IPS DF 6.9 (cell line): ENCODE measurements around the gene SLC39A11.

Source experiments
- DNase-seq: peaks from one replicate; pipeline ENCODE4 v3.0.0-alpha.2; 2013; ENCODE audit warnings: low read depth, low spot score
- H3K27ac ChIP-seq: one replicate; pipeline ENCODE4 v1.5.1; 2013; ENCODE audit warnings: low read length, control low read depth
- H3K27me3 ChIP-seq: 2 replicates; pipeline ENCODE4 v1.6.1; 2013; ENCODE audit warnings: mild to moderate bottlenecking, low read length; ENCODE audit not compliant: control insufficient read depth, insufficient read depth
- H3K36me3 ChIP-seq: 2 replicates; pipeline ENCODE4 v1.6.1; 2013; ENCODE audit warnings: low read length; ENCODE audit not compliant: control insufficient read depth, insufficient read depth
- H3K4me1 ChIP-seq: 2 replicates; pipeline ENCODE4 v1.6.1; 2013; ENCODE audit warnings: low read length; ENCODE audit not compliant: control insufficient read depth, insufficient read depth
- H3K4me3 ChIP-seq: 2 replicates; pipeline ENCODE4 v1.5.1; 2013; ENCODE audit warnings: mild to moderate bottlenecking, low read length
- H3K9me3 ChIP-seq: 2 replicates; pipeline ENCODE4 v1.6.1; 2013; ENCODE audit warnings: low read length, inconsistent platforms; ENCODE audit not compliant: control insufficient read depth, insufficient read depth
- WGBS: extraction: QIAGEN DNeasy Blood & Tissue Kit; methylation state at CpG from one replicate; pipeline ENCODE4 v1.1.7; 2013; ENCODE audit warnings: mixed read lengths, missing lambda C conversion rate; ENCODE audit not compliant: insufficient read length, insufficient coverage; 5-methylcytosine and 5-hydroxymethylcytosine counted together

The SLC39A11 gene

DNA sequence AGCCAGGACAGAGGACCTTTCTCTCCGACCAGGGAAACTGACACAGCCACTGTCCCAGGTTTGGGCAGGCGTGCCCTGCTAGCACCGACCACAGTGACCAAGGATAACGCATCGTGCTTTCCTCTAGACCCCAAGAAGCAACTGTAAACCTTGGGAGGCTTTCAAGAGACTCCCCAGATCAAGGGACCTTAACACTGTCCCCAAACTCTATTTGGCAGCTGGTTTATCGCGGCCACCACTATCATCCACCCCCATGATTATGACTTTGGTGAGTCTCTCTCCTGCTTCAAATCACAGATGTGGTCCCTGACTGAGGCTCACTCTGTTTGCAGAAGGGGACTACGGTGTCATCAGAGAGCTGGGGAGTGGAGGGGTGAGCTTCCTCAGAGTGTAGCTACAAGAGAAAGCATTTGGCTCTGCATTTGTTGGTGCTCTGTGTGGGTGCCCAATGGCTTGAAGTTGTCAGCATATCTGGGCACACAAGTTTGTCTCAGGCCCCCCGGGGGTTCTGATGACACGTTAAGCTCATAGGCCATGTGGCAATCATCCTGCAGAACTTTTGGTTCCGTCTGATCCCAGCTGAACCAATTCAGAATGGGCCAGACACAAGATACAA is 408.0 kb downstream of the SLC39A11 start:
- no CpG with 5 or more reads among the region's 11 CpGs for WGBS
- H3K4me1 ChIP-seq: no peaks in the 10 kb centered on the region
- H3K4me3 ChIP-seq: no peak overlapping the region
- H3K9me3 ChIP-seq: no peaks in the 10 kb centered on the region
- DNase-seq: no peak
- H3K36me3 ChIP-seq: no peaks in the 10 kb centered on the region
- H3K27ac ChIP-seq: no peak overlapping the region
- no peaks in the 10 kb centered on the region for H3K27me3 ChIP-seq

GRCh38 chr17:72683506-72684404 is 408.7 kb downstream of the SLC39A11 start:
- no CpG with 5 or more reads among the region's 10 CpGs for WGBS

DNA sequence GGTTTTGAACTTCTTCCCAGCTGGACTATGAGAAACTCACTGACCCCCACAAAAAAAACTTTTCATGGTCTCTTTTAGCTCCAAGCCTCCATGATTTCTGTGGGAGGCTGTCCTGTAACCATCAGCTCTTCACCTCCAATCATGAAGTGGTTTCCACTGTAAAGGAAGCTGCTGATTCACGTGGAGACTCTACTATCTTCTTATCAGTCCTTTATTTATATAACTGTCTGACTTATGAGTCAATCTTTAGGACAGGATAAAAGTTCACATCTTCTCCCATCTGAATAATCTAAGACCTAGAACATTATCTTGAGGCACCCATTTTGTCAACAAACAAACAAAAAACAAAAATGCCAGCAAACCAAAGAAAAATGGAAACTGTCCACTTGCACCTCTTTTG is 409.9 kb downstream of the SLC39A11 start:
- DNase-seq: no peak
- H3K9me3 ChIP-seq: no peaks in the 10 kb centered on the region
- H3K27me3 ChIP-seq: no peaks in the 10 kb centered on the region
- H3K27ac ChIP-seq: no peak overlapping the region
- whole genome bisulfite sequencing: no CpG with 5 or more reads among the region's 1 CpG
- H3K36me3 ChIP-seq: no peaks in the 10 kb centered on the region
- H3K4me3 ChIP-seq: no peak overlapping the region
- H3K4me1 ChIP-seq: no peaks in the 10 kb centered on the region

More at GRCh38 chr17:72683506-72684404, 408.7 kb downstream of the SLC39A11 start:
- Histone ChIP-seq H3K27me3 (no peaks in the 10 kb centered on the region), H3K4me1 (no peaks in the 10 kb centered on the region), H3K36me3 (no peaks in the 10 kb centered on the region), H3K9me3 (no peaks in the 10 kb centered on the region), H3K4me3 (no peak overlapping the region), H3K27ac (no peak overlapping the region)
- no peak for DNase-seq

GRCh38 chr17:72681844-72682243 is 410.6 kb downstream of the SLC39A11 start:
- no peaks in the 10 kb centered on the region for H3K4me1 ChIP-seq
- H3K9me3 ChIP-seq: no peaks in the 10 kb centered on the region

DNA sequence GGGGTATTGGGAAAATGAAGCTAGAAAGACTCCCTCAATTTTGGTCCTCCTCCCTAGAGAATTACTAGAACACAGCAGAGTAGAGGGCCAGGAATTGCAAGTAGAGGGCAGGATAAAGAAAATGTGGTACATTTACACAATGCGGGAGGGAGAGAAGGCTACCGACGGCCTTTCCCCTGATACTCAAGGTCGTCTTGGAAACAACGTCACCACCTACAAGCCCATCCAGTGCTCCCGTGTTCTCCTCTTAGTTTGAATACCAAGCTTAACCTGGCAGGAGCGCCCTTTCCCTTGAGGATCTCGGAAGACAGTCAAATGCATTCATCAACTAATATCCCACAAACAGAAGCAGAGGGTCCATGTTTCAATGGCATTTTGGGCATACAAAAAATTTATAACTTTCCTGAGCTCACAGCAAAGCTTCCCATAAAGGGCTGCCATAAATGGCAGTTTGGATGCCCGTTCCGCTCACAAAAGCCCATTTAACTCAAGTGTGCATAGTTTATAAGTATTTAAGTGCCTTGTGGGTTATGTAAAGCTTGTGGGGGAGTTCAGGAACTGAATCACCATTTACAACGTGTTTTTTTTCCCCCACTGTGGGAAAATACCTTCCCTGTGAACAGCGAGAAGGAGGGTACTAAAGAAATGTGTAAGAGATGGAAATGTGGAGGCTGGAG is 414.6 kb downstream of the SLC39A11 start:
- Histone ChIP-seq H3K36me3 (no peaks in the 10 kb centered on the region), H3K4me1 (no peaks in the 10 kb centered on the region), H3K27ac (no peak overlapping the region), H3K9me3 (no peaks in the 10 kb centered on the region), H3K27me3 (no peaks in the 10 kb centered on the region), H3K4me3 (no peak overlapping the region)
- no CpG with 5 or more reads among the region's 12 CpGs for WGBS
- DNase-seq: no peak

More at GRCh38 chr17:72681844-72682243, 410.6 kb downstream of the SLC39A11 start:
- Histone ChIP-seq H3K36me3 (no peaks in the 10 kb centered on the region), H3K27ac (no peak overlapping the region), H3K27me3 (no peaks in the 10 kb centered on the region), H3K4me3 (no peak overlapping the region)
- DNase-seq: no peak
- no CpG with 5 or more reads among the region's 12 CpGs for WGBS

DNA sequence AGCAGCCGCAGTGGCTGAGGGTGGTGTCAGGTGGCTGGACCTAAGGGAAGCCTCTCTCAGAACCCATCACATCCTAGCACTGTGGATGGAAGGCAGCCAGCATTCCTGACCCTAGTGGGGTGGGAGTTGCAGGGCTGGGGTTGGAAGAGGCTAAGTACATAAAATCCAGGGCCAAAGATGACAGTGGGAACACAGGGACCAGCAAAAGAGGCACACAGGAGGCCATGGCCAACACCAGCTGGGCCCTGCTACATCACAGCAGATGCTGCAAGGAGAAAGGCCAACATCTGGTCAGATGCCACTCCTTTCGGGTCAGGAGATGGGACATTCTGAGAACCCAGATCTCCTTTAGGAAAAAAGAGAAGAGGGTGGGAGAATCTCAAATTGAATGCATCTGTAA is 415.4 kb downstream of the SLC39A11 start:
- no peaks in the 10 kb centered on the region for H3K27me3 ChIP-seq
- no peaks in the 10 kb centered on the region for H3K9me3 ChIP-seq
- H3K27ac ChIP-seq: no peak overlapping the region
- H3K4me1 ChIP-seq: no peaks in the 10 kb centered on the region
- DNase-seq: no peak
- WGBS: no CpG with 5 or more reads among the region's 2 CpGs
- no peak overlapping the region for H3K4me3 ChIP-seq
- H3K36me3 ChIP-seq: no peaks in the 10 kb centered on the region

DNA sequence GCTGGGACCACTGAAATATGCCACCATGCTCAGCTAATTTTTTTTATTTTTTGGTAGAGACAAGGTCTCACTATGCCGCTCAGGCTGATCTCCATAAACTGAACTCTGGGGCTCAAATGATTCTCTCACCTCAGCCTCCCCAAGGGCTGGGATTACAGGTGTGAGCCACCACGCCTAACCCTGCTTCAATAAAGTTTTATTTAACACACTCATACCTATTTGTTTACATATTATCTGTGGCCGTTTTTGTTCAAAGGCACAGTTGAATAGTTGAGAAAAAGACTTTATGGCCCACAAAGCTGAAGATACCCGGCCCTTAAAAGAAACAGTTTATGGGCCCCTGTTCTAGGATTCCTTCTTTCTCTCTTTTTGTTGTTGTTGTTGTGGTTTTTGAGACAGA is 419.8 kb downstream of the SLC39A11 start:
- H3K4me3 ChIP-seq: no peak overlapping the region
- no peaks in the 10 kb centered on the region for H3K9me3 ChIP-seq
- no peaks in the 10 kb centered on the region for H3K36me3 ChIP-seq
- H3K27me3 ChIP-seq: no peaks in the 10 kb centered on the region
- WGBS: no CpG with 5 or more reads among the region's 4 CpGs
- no peak overlapping the region for H3K27ac ChIP-seq
- no peaks in the 10 kb centered on the region for H3K4me1 ChIP-seq
- DNase-seq: no peak

DNA sequence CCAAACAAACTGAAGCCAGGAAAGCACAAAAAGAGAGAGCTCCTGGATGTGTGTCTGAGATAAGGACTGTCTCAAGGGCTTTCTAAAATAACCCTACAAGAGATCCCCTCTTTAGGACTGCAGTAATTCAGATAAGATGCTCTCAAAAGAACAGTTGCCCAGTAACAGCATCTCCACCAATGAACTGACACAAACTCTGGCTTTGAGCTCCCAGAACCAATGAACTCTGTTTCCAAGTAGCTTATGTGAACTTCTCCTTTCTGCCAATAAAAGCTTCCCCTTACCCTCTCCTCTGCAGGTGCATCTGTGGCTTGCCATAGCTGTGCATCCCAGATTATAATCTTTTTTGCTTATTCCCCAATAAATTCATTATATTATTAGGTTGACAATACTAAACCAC is 421.5 kb downstream of the SLC39A11 start:
- no peaks in the 10 kb centered on the region for H3K4me1 ChIP-seq
- H3K27ac ChIP-seq: no peak overlapping the region
- no peak overlapping the region for H3K4me3 ChIP-seq
- DNase-seq: no peak
- H3K9me3 ChIP-seq: no peaks in the 10 kb centered on the region
- H3K36me3 ChIP-seq: no peaks in the 10 kb centered on the region
- H3K27me3 ChIP-seq: no peaks in the 10 kb centered on the region

GRCh38 chr17:72667096-72668063 is 425.1 kb downstream of the SLC39A11 start:
- H3K4me3 ChIP-seq: no peak overlapping the region
- no peaks in the 10 kb centered on the region for H3K9me3 ChIP-seq
- H3K4me1 ChIP-seq: no peaks in the 10 kb centered on the region
- WGBS: no CpG with 5 or more reads among the region's 5 CpGs
- H3K27me3 ChIP-seq: no peaks in the 10 kb centered on the region
- no peak for DNase-seq
- no peak overlapping the region for H3K27ac ChIP-seq
- H3K36me3 ChIP-seq: no peaks in the 10 kb centered on the region
